Upper lobe of left lung (tissue), 6 donors: ENCODE data around the gene ADI1. TPM values are rescaled to one million over a fixed set of nuclear protein-coding genes. Genes with fewer than 3 reads are reported as not detected.

Experiments
- ATAC-seq, 2 donors: fragments of 200-7000 bp; cut with Tn5 transposase; one replicate each; pipeline ENCODE4 v1.9.1; 2022; ENCODE audit warnings: mild to moderate bottlenecking in 2 of 2, moderate library complexity in 2 of 2; ENCODE audit not compliant: low FRiP score in 2 of 2
- DNase-seq, 2 donors: peaks; one replicate each; pipeline ENCODE4 v3.0.0-alpha.2; 2019 to 2020
- H3K27ac ChIP-seq, 4 donors: fragments of 200-600 bp; sonication (generic); one replicate each; pipeline ENCODE4 v1.5.1; 2016 to 2019
- H3K27me3 ChIP-seq, 4 donors: fragments of 200-600 bp; sonication (generic); one replicate each; pipeline ENCODE4 v1.5.1; 2017 to 2019
- H3K36me3 ChIP-seq, 4 donors: fragments of 200-600 bp; sonication (generic); one replicate each; pipeline ENCODE4 v1.5.1; 2016 to 2019
- H3K4me1 ChIP-seq, 4 donors: fragments of 200-600 bp; sonication (generic); one replicate each; pipeline ENCODE4 v1.5.1; 2018 to 2019
- H3K4me3 ChIP-seq, 4 donors: fragments of 200-600 bp; sonication (generic); one replicate each; pipeline ENCODE4 v1.5.1; 2017 to 2019; ENCODE audit warnings: mild to moderate bottlenecking in 2 of 4, moderate library complexity in 1 of 4
- H3K9me3 ChIP-seq, 4 donors: fragments of 200-600 bp; sonication (generic); one replicate each; pipeline ENCODE4 v1.5.1; 2018 to 2019
- CTCF ChIP-seq, 6 experiments: fragments of 450-650 bp in 4 of 6; fragments of 200-600 bp in 2 of 6; sonication (generic) in 2 of 6; IDR thresholded peaks; one replicate each; pipeline ENCODE4 v1.5.1; 2016 to 2019; ENCODE audit warnings: antibody characterized with exemption in 6 of 6
- EP300 ChIP-seq, 4 donors: sonication (generic); formaldehyde crosslinking; IDR thresholded peaks; one replicate each; pipeline ENCODE4 v1.5.1; 2017; ENCODE audit warnings: antibody characterized with exemption in 4 of 4, control low read depth in 2 of 4
- POLR2A ChIP-seq, 4 donors: fragments of 450-650 bp; IDR thresholded peaks; one replicate each; pipeline ENCODE4 v1.5.1; 2016 to 2017; ENCODE audit warnings: antibody characterized with exemption in 4 of 4, mild to moderate bottlenecking in 2 of 4
- POLR2AphosphoS5 ChIP-seq, 2 donors: sonication (generic); formaldehyde crosslinking; IDR thresholded peaks; one replicate each; pipeline ENCODE4 v1.5.1; 2017; ENCODE audit warnings: antibody characterized with exemption in 2 of 2
- WGBS, 2 donors: methylation state at CpG; one replicate each; pipeline ENCODE4 v1.1.5; 2017 to 2018; 5-methylcytosine and 5-hydroxymethylcytosine counted together
- total RNA-seq, 6 donors: library from RNA; depleted of rRNA in 4 of 6; stranded (reverse); fragments of >200 nt in 4 of 6; gene quantifications; one replicate each; pipeline versions ENCODE4 v1.1.0 to v1.2.1, GENCODE V29; 2016 to 2021
- donor health status: DM: no; HTN: no; CAD: no; lungs with moderate emphysema.
- donor health status: DM: no; HTN: yes; CAD: no; lungs with severe emphysema.

Gene ADI1
- total RNA-seq, 6 donors from 2014 or later = 40.9 to 87.3 (median 77.3) TPM

- WGBS, 2 donors = 65 to 68% methylated on average over 16 of the region's 16 CpGs
- Histone ChIP-seq H3K36me3 (peaks cover 0 to 36% (median 10%) of the 10 kb centered on the region in 4 donors), H3K4me1 (peaks cover 7 to 20% (median 15%) of the 10 kb centered on the region in 4 donors), H3K27me3 (no peaks in the 10 kb centered on the region), H3K4me3 (peak overlapping the region in 3 of 4 donors; percentile 37 to 56 (median 52)), H3K9me3 (no peaks in the 10 kb centered on the region), H3K27ac (peak overlapping the region; percentile 80 to 93 (median 89))
- peak in 1 of 2 donors; percentile 37 for DNase-seq
- TF ChIP-seq POLR2A (IDR thresholded peaks at IDR 0.05) (no peak), CTCF (IDR thresholded peaks at IDR 0.05) (peak in 5 of 6 experiments; percentile 25 to 56 (median 54))
- ATAC-seq = peak; percentile 39 to 74
Observed at GRCh38 chr2:3536682-3537632, 17.6 kb upstream of the ADI1 start.

GRCh38 chr2:3535794-3536681 is 16.7 kb upstream of the ADI1 start:
- 39 to 40% methylated on average over 21 to 24 of the region's 24 CpGs for WGBS, 2 donors
- peak; percentile 6 to 28 for TF ChIP-seq POLR2AphosphoS5 (IDR thresholded peaks at IDR 0.05)
- peak in 2 of 6 experiments; percentile 11 to 38 for TF ChIP-seq CTCF (IDR thresholded peaks at IDR 0.05)
- no peak for TF ChIP-seq EP300 (IDR thresholded peaks at IDR 0.05)
- peak in 1 of 4 donors; percentile 39 for TF ChIP-seq POLR2A (IDR thresholded peaks at IDR 0.05)
- H3K27me3 ChIP-seq = no peaks in the 10 kb centered on the region
- peak overlapping the region in 3 of 4 donors; percentile 37 to 56 (median 52) for H3K4me3 ChIP-seq
- no peaks in the 10 kb centered on the region for H3K9me3 ChIP-seq
- DNase-seq = peak; percentile 59 to 64
- H3K36me3 ChIP-seq = peaks cover 0 to 30% (median 7%) of the 10 kb centered on the region in 4 donors
- H3K27ac ChIP-seq = peak overlapping the region; percentile 80 to 93 (median 89)
- ATAC-seq = peak; percentile 85 to 93
- H3K4me1 ChIP-seq = peaks cover 7 to 20% (median 15%) of the 10 kb centered on the region in 4 donors

- H3K4me1 ChIP-seq = peaks cover 7 to 20% (median 15%) of the 10 kb centered on the region in 4 donors
- TF ChIP-seq EP300 (IDR thresholded peaks at IDR 0.05) (no peak), CTCF (IDR thresholded peaks at IDR 0.05) (no peak), POLR2A (IDR thresholded peaks at IDR 0.05) (no peak), POLR2AphosphoS5 (IDR thresholded peaks at IDR 0.05) (no peak)
- no peaks in the 10 kb centered on the region for H3K9me3 ChIP-seq
- H3K36me3 ChIP-seq = peaks cover 0 to 27% (median 4%) of the 10 kb centered on the region in 4 donors
- no peak for ATAC-seq
- WGBS, 2 donors = 41 to 68% methylated on average over 5 of the region's 5 CpGs
- H3K27ac ChIP-seq = peak overlapping the region; percentile 80 to 93 (median 89)
- peak overlapping the region in 3 of 4 donors; percentile 37 to 56 (median 52) for H3K4me3 ChIP-seq
- no peak for DNase-seq
- no peaks in the 10 kb centered on the region for H3K27me3 ChIP-seq
Observed at GRCh38 chr2:3535467-3535793, 16.1 kb upstream of the ADI1 start.

GRCh38 chr2:3534251-3534814 is 15.0 kb upstream of the ADI1 start:
- peak overlapping the region in 1 of 4 donors; percentile 2 for H3K27ac ChIP-seq
- DNase-seq (peak in 1 of 2 donors; percentile 77), ATAC-seq (no peak)
- peaks cover 7 to 20% (median 15%) of the 10 kb centered on the region in 4 donors for H3K4me1 ChIP-seq
- peaks cover 0 to 20% (median 0%) of the 10 kb centered on the region in 4 donors for H3K36me3 ChIP-seq
- no peaks in the 10 kb centered on the region for H3K27me3 ChIP-seq
- 60 to 97% methylated on average over 2 to 24 of the region's 24 CpGs for WGBS, 2 donors
- TF ChIP-seq POLR2A (IDR thresholded peaks at IDR 0.05) = no peak
- no peaks in the 10 kb centered on the region for H3K9me3 ChIP-seq
- no peak overlapping the region for H3K4me3 ChIP-seq
